GM11168 (cell line): Measurements from ENCODE around the gene CUL3.
"Not testable (repeated sequence)": the region's sequence is repeated elsewhere in the genome, so short reads cannot be mapped to it uniquely, and the experiment has no call there.

Source experiments
- in situ Hi-C: fragments of 300-500 bp; cut with MboI; formaldehyde crosslinking; loops from one replicate; pipeline ENCODE4 v1.12.0; 2022; ENCODE audit warnings: low sequenced_read_pairs; ENCODE audit not compliant: unreplicated experiment

The CUL3 gene

DNA sequence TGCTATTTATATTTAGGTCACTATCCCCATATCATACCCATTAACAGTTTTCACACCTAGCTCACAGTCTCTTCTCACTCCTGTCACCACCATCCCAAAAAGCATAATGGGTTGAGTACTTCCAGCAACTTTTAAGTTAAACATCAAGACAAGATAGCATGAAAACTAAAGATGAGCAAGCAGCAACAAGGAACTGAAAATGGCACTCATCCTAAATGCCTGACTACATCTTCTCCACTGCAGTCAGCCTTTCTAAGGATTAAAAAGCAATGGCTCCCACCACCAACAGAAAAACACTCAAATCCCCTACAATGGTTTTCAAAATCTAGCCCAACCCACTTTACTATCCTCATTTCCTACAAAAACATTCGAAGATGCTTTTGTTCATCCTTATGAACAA lies 38.2 kb downstream of the CUL3 start:
- in situ Hi-C loops: no loop called here

- in situ Hi-C loops: no loop called here
These were observed 39.1 kb downstream of the CUL3 start for GRCh38 chr2:224545884-224546644.

GRCh38 chr2:224543939-224544338 lies 41.2 kb downstream of the CUL3 start:
- in situ Hi-C loops: no loop called here

- in situ Hi-C loops: no loop called here
These were observed 46.5 kb downstream of the CUL3 start for GRCh38 chr2:224538561-224539138.

- in situ Hi-C loops: no loop called here
These were observed 52.2 kb downstream of the CUL3 start for GRCh38 chr2:224532931-224533330.

DNA sequence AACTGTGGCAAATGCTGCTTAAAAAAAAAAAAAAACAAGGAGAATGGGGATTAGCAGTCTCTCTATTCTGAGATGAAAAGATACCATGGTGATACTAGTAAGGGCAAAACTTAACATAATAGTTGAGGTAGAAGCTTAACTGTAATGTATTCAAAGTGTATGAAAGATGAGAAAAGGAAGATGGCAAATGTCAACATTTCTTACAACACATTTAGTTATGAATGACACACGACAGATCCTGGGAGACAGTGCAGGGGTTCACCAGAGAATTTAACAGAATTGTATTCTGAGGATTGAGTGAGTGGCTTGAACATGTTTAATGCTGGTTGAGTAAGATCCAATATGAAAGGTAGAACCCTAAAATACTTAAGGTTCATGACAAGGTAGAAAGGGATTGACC lies 52.7 kb downstream of the CUL3 start:
- in situ Hi-C loops: no loop called here

- in situ Hi-C loops: no loop called here
These were observed 57.0 kb downstream of the CUL3 start for GRCh38 chr2:224528171-224528570.

DNA sequence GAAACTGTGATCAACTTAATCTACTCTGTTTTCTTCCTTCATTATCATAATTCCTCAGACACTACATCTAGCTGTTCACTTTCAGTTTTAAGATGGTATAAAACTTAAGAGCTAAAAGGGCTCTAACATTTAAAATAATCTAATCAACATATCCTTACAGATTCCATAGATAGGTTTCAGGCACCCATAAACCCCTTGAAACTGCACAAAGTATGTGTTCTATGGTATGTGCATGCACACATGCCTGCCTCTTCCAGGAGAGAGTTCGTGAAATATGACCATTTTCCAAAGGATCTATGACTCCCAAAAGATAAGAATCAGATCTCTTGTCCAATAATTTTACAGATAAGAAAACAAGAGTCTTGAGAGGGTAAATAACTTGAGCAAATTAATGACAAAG lies 59.4 kb downstream of the CUL3 start:
- in situ Hi-C loops: no loop called here

DNA sequence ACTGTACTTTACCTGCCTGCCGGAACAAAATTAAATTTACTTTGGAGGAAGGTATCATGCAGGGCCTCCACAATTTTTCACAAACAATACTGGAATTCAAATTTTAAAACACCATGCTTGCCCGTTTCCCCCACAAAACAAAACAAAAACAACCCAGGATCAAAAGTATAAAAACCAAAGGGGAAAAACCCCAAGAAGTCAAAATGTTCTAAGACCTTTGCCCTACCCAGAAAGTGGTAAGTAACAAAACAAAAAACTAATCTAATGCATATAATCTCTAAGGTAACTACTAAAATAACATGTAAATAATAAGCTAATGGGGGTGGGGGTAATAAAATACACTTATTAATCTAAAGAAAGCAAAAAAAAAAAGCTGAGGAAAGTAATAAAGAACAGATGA lies 60.5 kb downstream of the CUL3 start:
- in situ Hi-C loops: no loop called here

DNA sequence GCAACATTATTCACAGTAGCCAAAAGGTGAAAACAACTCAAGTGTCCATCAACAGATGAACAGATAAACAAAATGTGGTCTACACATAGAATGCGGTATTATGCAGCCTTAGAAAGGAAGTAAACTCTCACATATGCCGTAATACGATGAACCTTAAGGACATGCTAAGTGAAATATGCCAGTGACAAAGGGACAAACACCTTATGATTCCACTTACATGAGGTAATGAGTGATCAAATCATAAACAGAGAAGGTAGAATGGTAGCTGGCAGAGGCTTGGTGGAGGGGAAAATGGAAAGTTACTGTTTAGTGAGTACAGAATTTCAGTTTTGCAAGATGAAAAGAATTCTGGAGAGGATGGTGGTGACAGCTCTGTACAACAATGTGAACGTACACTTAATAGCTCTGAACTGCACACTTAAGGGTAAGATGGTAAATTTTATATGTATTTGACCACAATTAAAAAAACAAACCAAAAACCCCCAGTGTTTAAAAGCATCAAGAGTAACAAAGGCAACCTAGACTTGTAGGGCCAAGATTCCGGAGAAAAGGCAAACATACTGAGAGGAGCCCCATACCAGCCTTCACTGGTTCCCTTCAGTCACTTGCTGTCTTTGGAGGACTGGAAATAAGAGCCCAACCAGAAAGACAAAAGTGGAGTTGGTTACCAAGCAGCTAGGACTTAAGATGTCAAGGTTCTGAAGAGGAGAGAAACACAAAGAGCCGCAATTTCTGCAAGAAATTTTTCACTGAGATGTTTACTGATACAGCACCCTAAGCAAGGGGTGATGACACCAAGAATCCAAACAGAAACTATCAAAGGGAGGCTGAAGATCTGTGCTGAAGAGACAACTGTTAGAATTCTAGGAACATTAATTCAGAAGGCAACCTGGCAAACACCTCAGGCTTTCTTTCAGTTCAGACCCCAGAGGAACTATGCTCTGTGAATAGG lies 61.3 kb downstream of the CUL3 start:
- in situ Hi-C loops: no loop called here

DNA sequence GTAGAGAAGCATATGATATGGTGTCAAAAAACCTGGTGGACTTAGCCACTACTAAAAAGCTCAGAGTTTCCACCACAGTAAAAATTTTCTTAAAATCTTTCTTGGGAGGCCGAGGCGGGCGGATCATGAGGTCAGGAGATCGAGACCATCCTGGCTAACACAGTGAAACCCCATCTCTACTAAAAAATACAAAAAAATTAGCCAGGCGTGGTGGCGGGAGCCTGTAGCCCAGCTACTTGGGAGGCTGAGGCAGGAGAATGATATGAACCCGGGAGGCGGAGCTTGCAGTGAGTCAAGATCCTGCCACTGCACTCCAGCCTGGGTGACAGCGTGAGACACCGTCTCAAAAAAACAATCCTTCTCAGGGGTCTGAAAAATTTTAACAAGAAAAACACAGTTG lies 62.7 kb downstream of the CUL3 start:
- in situ Hi-C loops: not testable (repeated sequence)

DNA sequence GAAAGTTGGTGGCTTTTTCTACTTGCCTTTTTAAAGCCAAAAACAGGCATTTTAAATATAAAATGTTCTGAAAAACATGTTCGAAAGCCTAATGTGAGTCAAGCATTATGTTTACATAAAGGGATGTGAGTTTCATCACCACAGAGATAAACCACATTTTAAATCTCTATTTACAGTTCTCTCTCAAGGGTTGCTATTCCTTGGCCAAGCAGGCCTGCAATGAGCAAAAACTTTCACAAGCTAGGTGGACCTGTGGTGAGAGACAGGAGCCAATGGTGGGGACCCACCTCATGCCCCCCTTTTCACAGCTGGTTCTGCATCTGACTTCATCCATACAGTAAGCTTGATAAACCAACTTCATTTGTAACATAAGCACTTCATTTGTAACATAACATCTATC lies 65.1 kb downstream of the CUL3 start:
- in situ Hi-C loops: no loop called here

GRCh38 chr2:224518806-224519580 lies 66.2 kb downstream of the CUL3 start:
- in situ Hi-C loops: no loop called here

- in situ Hi-C loops: no loop called here
These were observed 67.2 kb downstream of the CUL3 start for GRCh38 chr2:224517963-224518362.

DNA sequence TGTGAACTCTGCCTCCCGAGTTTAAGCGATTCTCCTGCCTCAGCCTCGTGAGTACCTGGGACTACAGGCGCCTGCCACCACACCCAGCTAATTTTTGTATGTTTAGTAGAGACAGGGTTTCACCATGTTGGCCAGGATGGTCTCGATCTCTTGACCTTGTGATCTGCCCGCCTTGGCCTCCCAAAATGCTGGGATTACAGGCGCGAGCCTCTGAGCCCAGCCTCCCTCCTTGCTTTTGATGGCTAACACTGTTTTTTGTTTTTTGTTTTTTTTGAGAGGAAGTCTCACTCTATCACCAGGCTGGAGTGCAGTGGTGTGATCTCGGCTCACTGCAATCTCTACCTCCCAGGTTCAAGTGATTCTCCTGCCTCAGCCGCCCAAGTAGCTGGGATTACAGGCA lies 68.8 kb downstream of the CUL3 start:
- in situ Hi-C loops: not testable (repeated sequence)

GRCh38 chr2:224513991-224514390 lies 71.2 kb downstream of the CUL3 start:
- in situ Hi-C loops: no loop called here

DNA sequence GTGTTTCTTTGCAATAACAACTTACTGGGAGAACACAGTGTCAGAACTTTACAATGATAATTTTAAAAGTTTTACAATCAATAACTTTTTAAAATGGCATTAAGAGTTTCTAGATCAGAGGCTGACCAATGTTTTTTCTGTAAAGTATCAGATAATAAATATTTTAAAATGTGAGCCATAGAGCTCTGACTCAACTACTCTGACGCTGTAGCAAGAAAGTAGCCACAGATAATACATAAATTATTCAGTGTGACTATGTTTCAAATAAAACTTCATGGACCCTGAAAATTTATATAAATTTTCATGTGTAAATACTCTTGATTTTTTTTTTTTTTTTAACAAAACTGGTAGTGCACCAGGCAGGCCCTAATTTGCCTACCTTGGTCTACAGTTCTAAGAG lies 77.4 kb downstream of the CUL3 start:
- in situ Hi-C loops: no loop called here

DNA sequence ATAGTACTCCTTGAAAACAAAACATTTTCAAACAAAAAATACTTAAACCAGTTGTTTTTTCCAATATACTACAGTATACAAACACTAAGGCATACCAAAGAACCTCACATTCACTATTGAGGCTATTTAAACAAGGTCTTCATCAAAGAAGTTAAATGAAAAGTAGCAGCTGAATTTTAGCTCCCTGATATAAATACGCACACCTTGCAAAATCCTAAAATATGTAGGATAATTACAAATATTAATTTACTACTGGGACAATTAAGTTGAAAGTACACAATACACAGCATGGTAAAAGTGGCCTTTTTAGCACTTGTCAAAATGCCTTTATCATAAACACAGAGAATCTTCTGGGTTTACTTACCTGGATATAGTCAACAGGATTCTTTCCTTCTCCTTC lies 78.7 kb downstream of the CUL3 start:
- in situ Hi-C loops: no loop called here

GRCh38 chr2:224498991-224499390 lies 86.2 kb downstream of the CUL3 start:
- in situ Hi-C loops: no loop called here

DNA sequence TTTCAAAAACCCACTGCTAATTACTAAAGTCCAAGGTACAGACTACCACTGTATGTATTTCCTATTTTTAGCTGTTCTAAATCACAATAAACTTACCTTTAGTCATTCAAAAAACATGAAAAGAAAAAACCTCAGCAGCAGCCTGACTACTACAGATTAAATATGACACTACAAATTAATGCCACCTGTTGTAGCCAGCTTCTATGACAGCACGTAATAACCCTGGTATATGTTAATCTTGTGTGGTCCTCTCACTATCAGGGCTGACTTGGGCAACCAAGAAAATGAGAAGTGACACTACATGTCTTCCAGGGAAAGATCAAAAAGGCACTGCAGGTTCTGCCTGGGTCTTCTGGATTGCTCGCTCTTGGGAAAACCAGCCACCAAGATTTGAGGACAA lies 92.6 kb downstream of the CUL3 start:
- in situ Hi-C loops: no loop called here
